SU-DHL-6 (cell line): ENCODE data around the gene BCL2L13.

Experiments used
- H2AFZ ChIP-seq: fragments of 200-600 bp; sonication (generic); 2 replicates; pipeline ENCODE4 v1.6.1; 2014; ENCODE audit warnings: low read depth, mild to moderate bottlenecking, moderate library complexity, mixed read lengths, antibody characterized with exemption, low read length; ENCODE audit not compliant: severe bottlenecking
- H3F3A ChIP-seq: fragments of 200-600 bp; shearing (Covaris generic); 2 replicates; pipeline ENCODE4 v1.6.0; 2016; ENCODE audit warnings: antibody characterized with exemption, mild to moderate bottlenecking; ENCODE audit not compliant: insufficient read depth
- H3K27ac ChIP-seq: fragments of 200-600 bp; sonication (generic); 2 replicates; pipeline ENCODE4 v1.5.1; 2016; ENCODE audit warnings: low read depth, mild to moderate bottlenecking, low read length, moderate library complexity, mixed read lengths
- H3K27me3 ChIP-seq: fragments of 200-600 bp; sonication (generic), shearing (Covaris generic); 2 replicates; pipeline ENCODE4 v1.6.0; 2014; ENCODE audit warnings: mild to moderate bottlenecking, low read length
- H3K36me3 ChIP-seq: fragments of 200-600 bp; sonication (generic); 2 replicates; pipeline ENCODE4 v1.6.1; 2014; ENCODE audit warnings: mild to moderate bottlenecking, low read length, mixed read lengths
- H3K4me2 ChIP-seq: fragments of 300-600, 200-600 bp; shearing (Covaris generic), sonication (generic); 2 replicates; pipeline ENCODE4 v1.6.0; 2014; ENCODE audit warnings: low read length, low read depth, mild to moderate bottlenecking; ENCODE audit not compliant: poor library complexity, severe bottlenecking
- H3K4me3 ChIP-seq: fragments of 200-600 bp; sonication (generic); 2 replicates; pipeline ENCODE4 v1.5.1; 2014; ENCODE audit warnings: antibody characterized with exemption, low read length, mild to moderate bottlenecking, mixed read lengths; ENCODE audit not compliant: insufficient read depth, poor library complexity, severe bottlenecking
- H3K79me2 ChIP-seq: fragments of 200-600 bp; sonication (generic); 2 replicates; pipeline ENCODE4 v1.6.1; 2014; ENCODE audit warnings: mild to moderate bottlenecking, low read length, moderate library complexity; ENCODE audit not compliant: insufficient read depth
- H3K9ac ChIP-seq: fragments of 200-600 bp; sonication (generic); 2 replicates; pipeline ENCODE4 v1.7.0; 2014; ENCODE audit warnings: mild to moderate bottlenecking, low read length
- H3K9me2 ChIP-seq: fragments of 200-600 bp; sonication (generic); replicated peaks from 2 replicates; pipeline ENCODE4 v1.6.1; 2014; ENCODE audit warnings: low read length; ENCODE audit not compliant: insufficient read depth
- H3K9me3 ChIP-seq: fragments of 200-600 bp; sonication (generic); 2 replicates; pipeline ENCODE4 v1.6.1; 2014; ENCODE audit warnings: low read length, mixed read lengths; ENCODE audit not compliant: insufficient read depth
- H4K20me1 ChIP-seq: fragments of 200-600 bp; sonication (generic); 2 replicates; pipeline ENCODE4 v1.6.1; 2014; ENCODE audit warnings: low read depth, mild to moderate bottlenecking, antibody characterized with exemption, low read length, moderate library complexity, mixed read lengths
- EZH2phosphoT487 ChIP-seq: fragments of 200-600 bp; sonication (generic), shearing (Covaris generic); conservative IDR thresholded peaks from 2 replicates; pipeline ENCODE4 v1.6.1; 2018; ENCODE audit warnings: mild to moderate bottlenecking, antibody characterized with exemption, low read length, moderate library complexity, mixed read lengths
- TF ChIP-seq, protein P1 (sequence below): fragments of 200-600 bp; sonication (generic); IDR thresholded peaks from one replicate; pipeline ENCODE4 v1.5.1; 2017; ENCODE audit warnings: antibody characterized with exemption, mild to moderate bottlenecking, low read length, moderate library complexity; ENCODE audit not compliant: insufficient read depth, poor library complexity, severe bottlenecking

Gene BCL2L13

GRCh38 chr22:17726928-17727897, 88.7 kb downstream of the BCL2L13 start:
- H3K4me3 ChIP-seq: no peak overlapping the region
- H2AFZ ChIP-seq: no peak overlapping the region
- H3F3A ChIP-seq: no peaks in the 10 kb centered on the region
- H3K79me2 ChIP-seq: no peaks in the 10 kb centered on the region
- no peaks in the 10 kb centered on the region for H3K9me2 ChIP-seq
- H3K9me3 ChIP-seq: no peaks in the 10 kb centered on the region
- no peaks in the 10 kb centered on the region for H3K36me3 ChIP-seq
- H3K27ac ChIP-seq: no peak overlapping the region
- TF ChIP-seq, protein P1, sequence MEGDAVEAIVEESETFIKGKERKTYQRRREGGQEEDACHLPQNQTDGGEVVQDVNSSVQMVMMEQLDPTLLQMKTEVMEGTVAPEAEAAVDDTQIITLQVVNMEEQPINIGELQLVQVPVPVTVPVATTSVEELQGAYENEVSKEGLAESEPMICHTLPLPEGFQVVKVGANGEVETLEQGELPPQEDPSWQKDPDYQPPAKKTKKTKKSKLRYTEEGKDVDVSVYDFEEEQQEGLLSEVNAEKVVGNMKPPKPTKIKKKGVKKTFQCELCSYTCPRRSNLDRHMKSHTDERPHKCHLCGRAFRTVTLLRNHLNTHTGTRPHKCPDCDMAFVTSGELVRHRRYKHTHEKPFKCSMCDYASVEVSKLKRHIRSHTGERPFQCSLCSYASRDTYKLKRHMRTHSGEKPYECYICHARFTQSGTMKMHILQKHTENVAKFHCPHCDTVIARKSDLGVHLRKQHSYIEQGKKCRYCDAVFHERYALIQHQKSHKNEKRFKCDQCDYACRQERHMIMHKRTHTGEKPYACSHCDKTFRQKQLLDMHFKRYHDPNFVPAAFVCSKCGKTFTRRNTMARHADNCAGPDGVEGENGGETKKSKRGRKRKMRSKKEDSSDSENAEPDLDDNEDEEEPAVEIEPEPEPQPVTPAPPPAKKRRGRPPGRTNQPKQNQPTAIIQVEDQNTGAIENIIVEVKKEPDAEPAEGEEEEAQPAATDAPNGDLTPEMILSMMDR: no peak
- no peak for TF ChIP-seq EZH2phosphoT487
- no peak overlapping the region for H3K4me2 ChIP-seq
- no peaks in the 10 kb centered on the region for H4K20me1 ChIP-seq
- no peak overlapping the region for H3K9ac ChIP-seq
- no peaks in the 10 kb centered on the region for H3K27me3 ChIP-seq

DNA sequence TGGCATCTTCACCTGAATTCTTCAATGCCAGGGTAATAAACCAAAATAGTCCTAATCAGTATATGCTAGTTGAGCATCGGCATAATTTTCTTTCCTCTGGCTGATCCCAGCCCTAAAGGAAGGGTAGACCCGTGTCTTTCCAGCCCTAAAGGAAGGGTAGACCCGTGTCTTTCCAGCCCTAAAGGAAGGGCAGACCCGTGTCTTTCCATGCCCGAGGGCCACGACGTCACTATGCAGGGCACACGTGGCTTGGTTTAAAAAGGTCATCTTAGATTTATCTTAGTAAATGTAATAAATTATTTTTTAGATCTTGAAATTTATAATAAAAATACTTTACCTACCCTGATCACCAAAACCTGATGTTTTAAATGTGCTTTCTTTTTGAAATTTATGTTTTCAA, 90.2 kb downstream of the BCL2L13 start:
- Histone ChIP-seq H3K27me3 (no peaks in the 10 kb centered on the region), H3K27ac (no peak overlapping the region), H3K4me3 (no peak overlapping the region), H3F3A (no peaks in the 10 kb centered on the region), H3K4me2 (no peak overlapping the region), H3K9ac (no peak overlapping the region), H3K9me2 (no peaks in the 10 kb centered on the region), H4K20me1 (no peaks in the 10 kb centered on the region), H2AFZ (no peak overlapping the region), H3K36me3 (no peaks in the 10 kb centered on the region), H3K9me3 (no peaks in the 10 kb centered on the region), H3K79me2 (no peaks in the 10 kb centered on the region)
- TF ChIP-seq, protein P1: no peak
- no peak for TF ChIP-seq EZH2phosphoT487

DNA sequence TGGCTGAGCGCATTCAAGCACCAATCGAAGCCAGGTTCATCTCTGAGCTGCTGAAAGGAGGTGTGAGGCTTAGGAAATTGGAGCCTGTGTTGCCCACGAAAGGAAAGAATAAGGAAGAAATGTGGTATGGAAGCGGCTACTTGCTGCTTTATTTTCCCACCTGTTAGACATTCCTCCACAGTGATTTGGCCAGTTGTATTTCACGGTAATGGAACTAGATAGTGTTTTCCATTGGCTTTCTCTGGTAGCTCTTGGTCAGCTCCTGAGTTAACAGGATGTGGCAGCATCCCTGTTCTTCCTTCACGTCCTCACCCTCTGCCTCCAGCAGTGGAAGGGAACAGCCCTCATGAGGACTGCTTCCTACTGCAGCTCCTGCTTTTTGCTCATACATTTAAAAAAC, 91.0 kb downstream of the BCL2L13 start:
- no peaks in the 10 kb centered on the region for H4K20me1 ChIP-seq
- H3K4me3 ChIP-seq: no peak overlapping the region
- no peaks in the 10 kb centered on the region for H3F3A ChIP-seq
- TF ChIP-seq EZH2phosphoT487: no peak
- TF ChIP-seq, protein P1: no peak
- no peak overlapping the region for H2AFZ ChIP-seq
- no peak overlapping the region for H3K4me2 ChIP-seq
- no peak overlapping the region for H3K27ac ChIP-seq
- H3K36me3 ChIP-seq: no peaks in the 10 kb centered on the region
- no peaks in the 10 kb centered on the region for H3K27me3 ChIP-seq
- no peaks in the 10 kb centered on the region for H3K9me2 ChIP-seq
- H3K9me3 ChIP-seq: no peaks in the 10 kb centered on the region
- no peaks in the 10 kb centered on the region for H3K79me2 ChIP-seq
- no peak overlapping the region for H3K9ac ChIP-seq
